Heart left ventricle (tissue), 13 donors: ENCODE data around the gene ERN1.

Experiments
- POLR2A ChIP-seq, 2 donors: fragments of 450-650 bp; IDR thresholded peaks; one replicate each; pipeline ENCODE4 v1.6.1; 2017; ENCODE audit warnings: antibody characterized with exemption in 2 of 2, mild to moderate bottlenecking in 2 of 2, moderate library complexity in 2 of 2
- TF ChIP-seq, protein P1 (sequence below), 12 donors: fragments of 200-600 bp; sonication (generic) in 4 of 12; IDR thresholded peaks; one replicate each; pipeline versions ENCODE4 v1.5.0 to v1.8.0; 2018 to 2022; ENCODE audit warnings: antibody characterized with exemption in 12 of 12, mild to moderate bottlenecking in 5 of 12
- donor health status: ischemic (EF 13 %, LVEDD 7.1; RV severe dilation, severe dysfunction).
- donor health status: DM: no; HTN: yes; CAD: no.
- donor health status: DM: no; HTN: no; CAD: no.
- donor health status: ischemic (EF 25% LVEDD 6.9; RV normal size, moderate dysfunction).
- donor health status: ischemic (EF 25% LVEDD 5.7; RV mildly dilated, moderate dysfunction).
- donor health status: ischemic (EF 35%, LVEDD 5.7; RV mildly dilated, moderate dysfunction).
- donor health status: nonischemic (EF 11% LVEDD 7.7; RV severe dilation, severe dysfunction).
- donor health status: DM: yes; HTN: yes; CAD: no.
- donor health status: PGD.
- donor health status: ischemic (EF 29% LVEDD 5.4; RV normal size, mild dysfunction).
- donor health status: nonischemic (EF 23%, LVEDD 6.1; RV moderate dilation, normal function).

DNA sequence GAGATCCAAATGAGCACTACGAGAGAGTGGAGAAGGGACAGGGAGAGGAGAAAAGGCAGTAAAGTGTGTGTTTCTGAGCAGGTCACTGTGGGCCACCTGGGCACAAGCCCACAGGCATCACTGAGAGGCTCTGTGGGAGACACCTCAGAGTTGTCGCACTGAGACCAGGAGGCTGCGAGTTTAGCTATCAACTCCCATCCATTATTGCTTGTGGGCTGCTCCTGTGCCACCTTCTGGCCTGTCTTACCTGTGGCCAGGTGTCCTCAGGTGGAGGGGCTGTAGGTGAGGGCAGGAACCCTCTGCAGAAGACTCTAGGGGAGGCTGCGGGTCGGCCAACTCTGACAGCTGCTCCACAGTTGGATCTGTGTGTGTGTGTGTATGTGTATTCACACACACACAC is 134.3 kb downstream of the ERN1 start:
- TF ChIP-seq, protein P1, sequence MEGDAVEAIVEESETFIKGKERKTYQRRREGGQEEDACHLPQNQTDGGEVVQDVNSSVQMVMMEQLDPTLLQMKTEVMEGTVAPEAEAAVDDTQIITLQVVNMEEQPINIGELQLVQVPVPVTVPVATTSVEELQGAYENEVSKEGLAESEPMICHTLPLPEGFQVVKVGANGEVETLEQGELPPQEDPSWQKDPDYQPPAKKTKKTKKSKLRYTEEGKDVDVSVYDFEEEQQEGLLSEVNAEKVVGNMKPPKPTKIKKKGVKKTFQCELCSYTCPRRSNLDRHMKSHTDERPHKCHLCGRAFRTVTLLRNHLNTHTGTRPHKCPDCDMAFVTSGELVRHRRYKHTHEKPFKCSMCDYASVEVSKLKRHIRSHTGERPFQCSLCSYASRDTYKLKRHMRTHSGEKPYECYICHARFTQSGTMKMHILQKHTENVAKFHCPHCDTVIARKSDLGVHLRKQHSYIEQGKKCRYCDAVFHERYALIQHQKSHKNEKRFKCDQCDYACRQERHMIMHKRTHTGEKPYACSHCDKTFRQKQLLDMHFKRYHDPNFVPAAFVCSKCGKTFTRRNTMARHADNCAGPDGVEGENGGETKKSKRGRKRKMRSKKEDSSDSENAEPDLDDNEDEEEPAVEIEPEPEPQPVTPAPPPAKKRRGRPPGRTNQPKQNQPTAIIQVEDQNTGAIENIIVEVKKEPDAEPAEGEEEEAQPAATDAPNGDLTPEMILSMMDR (IDR thresholded peaks at IDR 0.05), result no peak
- TF ChIP-seq POLR2A (IDR thresholded peaks at IDR 0.05), result no peak
